Embryonic facial prominence (tissue), 1 donor: ENCODE data around the gene PDX1.
"Not testable (repeated sequence)": the region's sequence is repeated elsewhere in the genome, so short reads cannot be mapped to it uniquely, and the experiment has no call there.

Experiments used
- DNase-seq: peaks from one replicate; pipeline ENCODE4 v3.0.0-alpha.2; 2016; ENCODE audit errors: extremely low spot score

PDX1 gene

GRCh38 chr13:27956576-27957300, 36.9 kb downstream of the PDX1 start:
- DNase-seq, result no peak

DNA sequence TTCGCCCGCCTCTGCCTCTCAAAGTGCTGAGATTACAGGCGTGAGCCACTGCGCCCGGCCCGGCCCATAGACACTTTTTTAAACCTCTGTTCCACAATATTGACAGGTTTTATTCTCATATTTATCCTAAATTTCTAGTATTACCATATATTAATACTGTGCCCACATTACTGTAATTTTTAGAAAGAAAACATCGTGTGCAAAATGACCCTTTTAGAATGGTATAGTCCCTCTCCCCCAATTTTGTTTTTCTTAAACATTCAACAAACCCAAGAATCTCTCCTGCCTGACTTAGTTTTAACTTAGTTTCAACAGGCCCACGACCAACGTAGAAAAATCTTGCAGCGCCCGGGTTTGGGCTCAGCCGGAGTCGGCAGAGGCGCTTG, 40.2 kb downstream of the PDX1 start:
- DNase-seq, result no peak

GRCh38 chr13:27960362-27961226, 40.8 kb downstream of the PDX1 start:
- no peak for DNase-seq

- no peak for DNase-seq
Observed at GRCh38 chr13:27961227-27962085, 41.7 kb downstream of the PDX1 start.

- no peak for DNase-seq
Observed at GRCh38 chr13:27962128-27962841, 42.5 kb downstream of the PDX1 start.

GRCh38 chr13:27962982-27963381, 43.2 kb downstream of the PDX1 start:
- no peak for DNase-seq

DNA sequence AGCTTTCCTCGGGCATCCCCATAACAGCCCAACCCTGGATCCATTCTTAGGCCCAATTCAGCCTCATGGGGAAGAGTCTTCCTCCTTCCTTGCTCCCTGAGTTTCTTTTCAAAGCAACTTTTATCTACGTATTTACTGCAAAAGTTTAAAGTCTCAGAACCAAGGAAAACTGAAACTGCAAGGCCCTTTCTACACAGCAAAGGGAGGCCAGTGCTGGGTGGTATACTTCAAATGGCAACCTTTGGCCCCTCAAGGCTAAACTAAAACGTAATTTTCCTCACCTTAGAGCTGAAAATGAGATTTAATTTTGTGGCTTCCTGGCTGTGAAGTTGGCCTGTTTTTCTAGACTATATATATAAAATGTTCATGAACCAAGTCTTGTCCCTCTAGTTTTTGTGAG, 43.7 kb downstream of the PDX1 start:
- no peak for DNase-seq

DNA sequence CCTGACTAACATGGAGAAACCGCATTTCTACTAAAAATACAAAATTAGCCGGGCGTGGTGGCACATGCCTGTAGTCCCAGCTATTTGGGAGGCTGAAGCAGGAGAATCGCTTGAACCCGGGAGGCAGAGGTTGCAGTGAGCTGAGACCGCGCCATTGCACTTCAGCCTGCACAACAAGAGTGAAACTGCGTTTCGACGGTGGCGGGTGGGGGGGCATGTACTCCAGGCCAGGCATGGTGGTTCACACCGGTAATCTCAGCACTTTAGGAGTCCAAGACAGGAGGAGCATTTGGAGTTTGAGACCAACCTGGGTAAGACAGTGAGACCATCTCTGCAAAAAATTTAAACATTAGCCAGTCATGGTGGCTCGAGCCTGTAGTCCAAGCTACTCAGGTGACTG, 44.4 kb downstream of the PDX1 start:
- not testable (repeated sequence) for DNase-seq

DNA sequence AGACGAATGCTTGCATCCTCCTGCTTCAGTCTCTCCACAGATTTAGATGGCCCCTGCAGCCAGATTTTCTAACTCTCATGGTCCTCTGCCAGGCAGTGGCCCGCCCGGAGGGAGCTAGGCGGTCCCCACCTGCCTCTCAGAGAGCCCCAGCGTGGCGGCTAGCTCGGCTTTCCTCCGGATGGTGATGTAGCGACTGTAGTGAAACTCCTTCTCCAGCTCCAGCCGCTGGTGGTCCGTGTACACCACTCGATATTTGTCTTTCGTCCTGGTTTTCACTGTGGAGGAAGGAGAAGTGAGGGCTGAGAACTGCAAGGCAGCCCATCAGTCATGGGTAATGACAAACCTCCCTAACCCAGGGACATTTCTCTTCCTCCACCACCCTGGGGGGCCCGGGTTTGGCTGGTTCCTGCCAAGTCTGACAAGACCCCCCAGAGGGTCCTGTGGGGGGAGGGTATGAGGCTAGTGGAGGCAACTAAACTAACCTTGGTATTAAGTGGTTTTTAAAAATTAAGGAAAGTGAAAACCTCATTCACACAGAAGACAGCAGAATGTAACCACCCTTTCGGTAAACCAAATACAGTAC, 45.0 kb downstream of the PDX1 start:
- DNase-seq, result no peak

- no peak for DNase-seq
Observed at GRCh38 chr13:27965343-27965739, 45.5 kb downstream of the PDX1 start.

- DNase-seq, result no peak
Observed at GRCh38 chr13:27965740-27966640, 46.2 kb downstream of the PDX1 start.

DNA sequence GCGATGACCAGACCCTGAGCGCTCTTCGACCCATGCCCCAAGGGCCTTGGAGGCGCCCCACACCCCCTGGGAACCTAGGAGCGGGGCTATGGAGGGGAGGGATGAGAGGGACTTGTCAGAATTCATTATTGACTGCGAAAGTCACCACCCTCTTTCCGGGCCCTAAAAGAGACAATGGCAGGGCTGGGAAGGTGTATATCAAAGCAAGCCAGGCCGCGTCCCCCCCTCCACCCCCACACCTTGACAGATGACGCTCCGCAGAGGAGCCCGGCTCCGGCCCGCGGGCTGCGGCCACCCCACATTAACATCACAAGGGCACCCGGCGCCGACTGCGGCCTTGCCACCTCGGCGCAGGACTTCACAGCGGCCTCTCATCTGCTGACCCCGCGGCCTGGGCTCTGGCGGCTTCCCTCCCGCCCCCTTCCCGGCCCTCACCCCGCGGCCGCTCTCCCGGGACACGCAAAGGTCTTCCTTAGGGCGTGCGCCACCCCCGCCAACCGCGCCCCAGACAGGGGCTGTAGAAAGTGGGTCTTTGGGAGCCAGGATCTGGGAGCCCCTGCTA, 46.9 kb downstream of the PDX1 start:
- DNase-seq, result no peak

- DNase-seq, result no peak
Observed at GRCh38 chr13:27967203-27967735, 47.5 kb downstream of the PDX1 start.

DNA sequence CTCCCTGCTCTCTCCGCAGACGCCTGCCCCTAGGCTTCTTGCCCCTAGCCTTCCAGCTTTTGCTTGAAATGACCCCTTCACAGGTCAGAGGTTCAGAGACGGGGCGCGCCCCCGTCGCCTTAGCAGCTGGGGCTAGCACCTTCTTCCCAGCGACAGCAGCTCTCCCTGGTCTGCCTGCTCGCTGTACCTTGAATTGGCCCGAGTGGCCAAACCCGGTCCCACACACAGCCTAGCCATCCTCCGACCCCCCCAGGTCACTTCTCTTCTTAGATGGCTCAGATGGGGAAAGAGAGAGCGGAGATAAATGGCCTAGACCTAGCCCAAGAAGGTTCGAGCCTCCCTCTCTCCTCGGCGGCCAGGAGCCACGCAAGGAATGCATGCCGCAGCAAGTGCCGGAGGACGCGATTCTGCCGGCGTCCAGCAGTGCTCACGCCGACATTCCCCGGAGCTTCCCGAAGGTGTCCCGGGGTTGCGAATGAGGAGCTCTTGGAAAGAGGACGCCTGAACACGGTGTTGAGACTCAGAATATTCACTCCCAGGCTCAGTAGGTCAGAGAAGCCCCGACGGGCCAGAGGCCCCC, 48.0 kb downstream of the PDX1 start:
- no peak for DNase-seq

- no peak for DNase-seq
Observed at GRCh38 chr13:27968316-27969081, 48.7 kb downstream of the PDX1 start.

DNA sequence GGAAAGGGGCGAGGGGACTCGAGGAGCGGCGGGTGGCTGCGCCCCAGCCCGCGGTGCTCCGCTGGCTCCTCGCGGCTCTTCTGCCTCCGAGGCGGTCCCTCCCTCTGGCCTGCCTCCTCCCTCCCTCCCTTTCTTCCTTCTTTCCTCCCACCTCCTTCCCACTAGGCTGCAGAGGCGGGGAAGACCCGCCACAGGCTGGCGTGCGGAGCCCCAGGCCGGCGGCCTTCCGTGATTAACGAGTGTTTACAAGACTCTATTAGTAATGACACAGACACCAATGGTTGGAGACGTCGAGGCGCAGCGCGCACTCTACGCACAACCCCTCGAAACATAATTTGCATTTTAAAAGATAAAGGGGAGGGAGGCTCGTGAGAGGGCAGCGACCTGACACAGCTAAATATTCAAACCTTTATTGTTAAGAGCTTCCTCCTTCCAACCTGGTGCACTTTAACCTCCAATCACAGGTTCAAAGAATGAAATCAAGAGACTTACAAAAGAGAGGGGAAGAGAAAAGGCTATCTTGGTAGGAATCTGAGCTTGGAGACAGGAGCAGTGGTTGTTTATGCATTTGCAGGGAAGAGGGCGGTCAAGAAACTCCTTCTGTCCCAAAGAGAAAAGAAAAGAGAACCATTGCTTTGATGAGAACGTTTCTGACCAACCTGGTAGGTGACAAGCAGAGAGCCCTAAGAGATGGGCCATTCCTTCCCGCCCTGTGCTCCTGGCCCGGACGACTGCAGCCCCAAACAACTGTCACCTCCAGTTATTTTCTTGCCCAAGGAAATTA, 49.5 kb downstream of the PDX1 start, which contains the start of gene CDX2:
TSS of gene CDX2 (minus strand) at position 234 of the 784 bp plus-strand sequence. CDS start 309 bp downstream, outside the sequence.
- no peak for DNase-seq

DNA sequence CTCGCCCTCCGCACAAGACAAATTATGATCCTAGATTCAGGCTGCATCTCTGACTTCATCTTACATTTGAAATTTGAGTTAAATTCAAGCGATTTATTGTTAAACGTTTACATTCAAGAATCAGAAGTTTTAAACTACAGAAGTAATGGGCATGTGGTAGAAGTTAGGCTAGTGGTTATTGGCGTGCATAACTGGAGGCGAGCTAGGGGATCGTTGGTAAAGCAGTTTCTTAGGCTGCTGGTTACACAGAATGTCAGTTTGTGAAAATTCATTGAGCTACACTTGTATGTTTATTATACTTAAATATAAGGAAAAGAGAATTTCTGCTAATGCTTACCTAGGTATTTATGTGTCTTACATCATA, 50.0 kb downstream of the PDX1 start:
- DNase-seq, result no peak
